Karpas-422 (cell line): Measurements from ENCODE around the gene OR2M4. TPM values are rescaled to one million over a fixed set of nuclear protein-coding genes. Genes with fewer than 3 reads are reported as not detected.

Experiments
- total RNA-seq: library from RNA; depleted of rRNA; stranded (reverse); fragments of >200 nt; shearing (Covaris generic); gene quantifications from 2 replicates; pipeline ENCODE4 v1.2.3, GENCODE V29; 2014; ENCODE audit warnings: low replicate concordance; rRNA removed

The OR2M4 gene
- total RNA-seq, 1 experiment from 2014 or later = not detected

Other genes with a start within 250 kb of the OR2M4 start
- 0.19 TPM in 1 of 2 replicates, not detected in the other for gene OR2L5, start 217.8 kb upstream of the OR2M4 start, total RNA-seq
- gene OR2L2, start 201.3 kb upstream of the OR2M4 start, total RNA-seq = 0.07 TPM in 1 of 2 replicates, not detected in the other
- not detected in 2 replicates for gene OR2L3, start 184.6 kb upstream of the OR2M4 start, total RNA-seq
- not detected in 2 replicates for gene OR2L13, start 136.2 kb upstream of the OR2M4 start, total RNA-seq
- not detected in 2 replicates for gene OR2M5, start 86.3 kb upstream of the OR2M4 start, total RNA-seq
- not detected in 2 replicates for gene OR2M2, start 56.6 kb upstream of the OR2M4 start, total RNA-seq
- not detected in 2 replicates for gene OR2M3, start 34.2 kb upstream of the OR2M4 start, total RNA-seq
- not detected in 2 replicates for gene OR2T33, start 46.6 kb downstream of the OR2M4 start, total RNA-seq
- gene OR2T12, start 72.0 kb downstream of the OR2M4 start, total RNA-seq = not detected in 2 replicates
- gene OR2M7, start 93.2 kb downstream of the OR2M4 start, total RNA-seq = not detected in 2 replicates
- not detected in 2 replicates for gene OR14C36, start 117.4 kb downstream of the OR2M4 start, total RNA-seq
- not detected in 2 replicates for gene OR2T4, start 130.2 kb downstream of the OR2M4 start, total RNA-seq
- gene OR2T6, start 144.3 kb downstream of the OR2M4 start, total RNA-seq = not detected in 2 replicates
- not detected in 2 replicates for gene OR2T1, start 171.6 kb downstream of the OR2M4 start, total RNA-seq
- gene OR2T2, start 214.2 kb downstream of the OR2M4 start, total RNA-seq = not detected in 2 replicates
- gene OR2T3, start 241.9 kb downstream of the OR2M4 start, total RNA-seq = not detected in 2 replicates